MM.1S (cell line): ENCODE data around the gene CPXM2.

Experiments
- DNase-seq: peaks from one replicate; pipeline ENCODE4 v3.0.0-alpha.2; 2015
- H2AFZ ChIP-seq: fragments of 300-600 bp; sonication (generic); 2 replicates; pipeline ENCODE4 v1.6.0; 2016; ENCODE audit warnings: antibody characterized with exemption, low read length
- H3F3A ChIP-seq: fragments of 300-600 bp; sonication (generic); 2 replicates; pipeline ENCODE4 v1.6.1; 2016; ENCODE audit warnings: mild to moderate bottlenecking, antibody characterized with exemption, low read length, moderate library complexity, mixed read lengths; ENCODE audit not compliant: insufficient read depth
- H3K27ac ChIP-seq: fragments of 300-600 bp; sonication (generic); 2 replicates; pipeline ENCODE4 v1.5.1; 2016; ENCODE audit warnings: mild to moderate bottlenecking, low read length
- H3K27me3 ChIP-seq: fragments of 300-600 bp; sonication (generic); replicated peaks from 2 replicates; pipeline ENCODE4 v1.6.0; 2016; ENCODE audit warnings: low read length; ENCODE audit not compliant: insufficient read depth
- H3K36me3 ChIP-seq: fragments of 300-600 bp; sonication (generic); replicated peaks from 2 replicates; pipeline ENCODE4 v1.6.1; 2016; ENCODE audit warnings: mild to moderate bottlenecking, low read length, mixed read lengths; ENCODE audit not compliant: insufficient read depth
- H3K4me1 ChIP-seq: fragments of 300-600 bp; sonication (generic); 2 replicates; pipeline ENCODE4 v1.6.1; 2016; ENCODE audit warnings: low read length, mixed read lengths
- H3K4me2 ChIP-seq: fragments of 300-600 bp; sonication (generic); 2 replicates; pipeline ENCODE4 v1.6.0; 2016; ENCODE audit warnings: low read depth, low read length
- H3K4me3 ChIP-seq: fragments of 300-600 bp; sonication (generic); 2 replicates; pipeline ENCODE4 v1.5.1; 2016; ENCODE audit warnings: low read length, mixed read lengths
- H3K79me2 ChIP-seq: fragments of 300-600 bp; sonication (generic); 2 replicates; pipeline ENCODE4 v1.6.1; 2016; ENCODE audit warnings: mixed run types, low read length, mixed read lengths
- H3K9ac ChIP-seq: fragments of 300-600 bp; sonication (generic); 2 replicates; pipeline ENCODE4 v1.6.1; 2016; ENCODE audit warnings: low read length, mixed read lengths
- H3K9me2 ChIP-seq: fragments of 300-600 bp; sonication (generic); replicated peaks from 2 replicates; pipeline ENCODE4 v1.6.1; 2016; ENCODE audit warnings: mild to moderate bottlenecking, low read length, mixed read lengths; ENCODE audit not compliant: insufficient read depth
- H3K9me3 ChIP-seq: fragments of 300-600 bp; sonication (generic); replicated peaks from 2 replicates; pipeline ENCODE4 v1.6.1; 2016; ENCODE audit warnings: mild to moderate bottlenecking, low read length, mixed read lengths; ENCODE audit not compliant: insufficient read depth
- H4K20me1 ChIP-seq: fragments of 300-600 bp; sonication (generic); 2 replicates; pipeline ENCODE4 v1.6.1; 2016; ENCODE audit warnings: mild to moderate bottlenecking, low read length, moderate library complexity, mixed read lengths; ENCODE audit not compliant: insufficient read depth
- CTCF ChIP-seq: fragments of 300-600 bp; sonication (generic); IDR thresholded peaks from 2 replicates; pipeline ENCODE4 v1.5.1; 2016; ENCODE audit warnings: antibody characterized with exemption, low read length, mixed read lengths
- EZH2 ChIP-seq: fragments of 300-600 bp; sonication (generic); optimal IDR thresholded peaks from 2 replicates; pipeline ENCODE3; 2017; ENCODE audit warnings: low read depth, mild to moderate bottlenecking, antibody characterized with exemption, low read length, mixed read lengths
- EZH2phosphoT487 ChIP-seq: fragments of 300-600 bp; sonication (generic); IDR thresholded peaks from 2 replicates; pipeline ENCODE4 v1.6.1; 2018; ENCODE audit warnings: antibody characterized with exemption, low read length

Gene CPXM2

GRCh38 chr10:123936426-123936825, 44.8 kb upstream of the CPXM2 start:
- H3F3A ChIP-seq, result no peaks in the 10 kb centered on the region
- no peak overlapping the region for H2AFZ ChIP-seq
- no peak for TF ChIP-seq EZH2phosphoT487
- DNase-seq, result no peak
- H3K9ac ChIP-seq, result no peak overlapping the region
- H4K20me1 ChIP-seq, result no peaks in the 10 kb centered on the region
- H3K4me1 ChIP-seq, result no peaks in the 10 kb centered on the region
- H3K4me3 ChIP-seq, result no peak overlapping the region
- no peaks in the 10 kb centered on the region for H3K9me2 ChIP-seq
- no peaks in the 10 kb centered on the region for H3K79me2 ChIP-seq
- no peaks in the 10 kb centered on the region for H3K27me3 ChIP-seq
- H3K4me2 ChIP-seq, result no peak overlapping the region
- H3K9me3 ChIP-seq, result no peaks in the 10 kb centered on the region
- no peaks in the 10 kb centered on the region for H3K36me3 ChIP-seq
- H3K27ac ChIP-seq, result no peak overlapping the region

GRCh38 chr10:123935680-123936079, 44.1 kb upstream of the CPXM2 start:
- Histone ChIP-seq H4K20me1 (no peaks in the 10 kb centered on the region), H3K4me1 (no peaks in the 10 kb centered on the region), H2AFZ (no peak overlapping the region), H3K9me3 (no peaks in the 10 kb centered on the region), H3K27me3 (no peaks in the 10 kb centered on the region), H3K4me2 (no peak overlapping the region), H3K36me3 (no peaks in the 10 kb centered on the region), H3K4me3 (no peak overlapping the region), H3F3A (no peaks in the 10 kb centered on the region), H3K9ac (no peak overlapping the region), H3K27ac (no peak overlapping the region), H3K9me2 (no peaks in the 10 kb centered on the region), H3K79me2 (no peaks in the 10 kb centered on the region)
- no peak for TF ChIP-seq CTCF
- TF ChIP-seq EZH2phosphoT487, result no peak
- TF ChIP-seq EZH2, result no peak
- no peak for DNase-seq

- Histone ChIP-seq H3K79me2 (no peaks in the 10 kb centered on the region), H3K9ac (no peak overlapping the region), H3K27ac (no peak overlapping the region), H3K27me3 (no peaks in the 10 kb centered on the region), H2AFZ (no peak overlapping the region), H3K4me2 (no peak overlapping the region), H3K4me3 (no peak overlapping the region), H3K9me3 (no peaks in the 10 kb centered on the region), H3K4me1 (no peaks in the 10 kb centered on the region), H3F3A (no peaks in the 10 kb centered on the region), H4K20me1 (no peaks in the 10 kb centered on the region), H3K9me2 (no peaks in the 10 kb centered on the region), H3K36me3 (no peaks in the 10 kb centered on the region)
- no peak for DNase-seq
- TF ChIP-seq EZH2, result no peak
- no peak for TF ChIP-seq CTCF
Observed at GRCh38 chr10:123934846-123935245, 43.2 kb upstream of the CPXM2 start.

GRCh38 chr10:123930340-123931001, 38.9 kb upstream of the CPXM2 start:
- no peak overlapping the region for H3K4me2 ChIP-seq
- H3K36me3 ChIP-seq, result no peaks in the 10 kb centered on the region
- no peaks in the 10 kb centered on the region for H4K20me1 ChIP-seq
- H3K9ac ChIP-seq, result no peak overlapping the region
- no peak for DNase-seq
- no peaks in the 10 kb centered on the region for H3K9me2 ChIP-seq
- H3K9me3 ChIP-seq, result no peaks in the 10 kb centered on the region
- no peaks in the 10 kb centered on the region; the same call in 1 of the 2 replicates for H3K4me1 ChIP-seq
- no peaks in the 10 kb centered on the region for H3F3A ChIP-seq
- no peak overlapping the region for H2AFZ ChIP-seq
- H3K27ac ChIP-seq, result no peak overlapping the region
- TF ChIP-seq CTCF (no peak), EZH2 (no peak), EZH2phosphoT487 (no peak)
- H3K4me3 ChIP-seq, result no peak overlapping the region
- H3K79me2 ChIP-seq, result no peaks in the 10 kb centered on the region
- H3K27me3 ChIP-seq, result no peaks in the 10 kb centered on the region
